Measurements from ENCODE around the gene PLA2G4E.

Gene PLA2G4E

DNA sequence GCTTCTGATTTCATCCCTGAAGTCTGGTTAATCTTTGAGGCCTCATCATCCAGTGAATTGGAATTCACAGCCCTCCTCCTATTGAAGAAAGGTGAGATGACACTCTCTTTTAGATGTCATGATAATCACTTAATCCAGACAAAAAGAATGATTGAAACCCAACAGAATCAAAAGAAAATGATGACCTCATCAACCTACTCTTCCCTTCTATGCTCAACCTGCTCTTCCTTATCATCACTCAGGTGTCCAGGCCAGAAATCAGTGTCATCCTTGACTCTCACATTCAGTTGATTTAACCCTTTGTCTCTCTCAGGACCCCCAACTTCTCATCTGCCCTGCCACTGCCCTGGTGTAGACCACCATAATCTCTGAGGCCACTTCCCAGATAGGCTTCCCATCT is 11.8 kb downstream of the PLA2G4E start:
- DNase-seq (ENCODE audit: low read depth, low spot score), result no peak
- Histone ChIP-seq H3K36me3 (ENCODE audit: insufficient read depth, insufficient read length, low read length) (no peaks in the 10 kb centered on the region), H3K9ac (ENCODE audit: insufficient read length, low read depth) (no peak overlapping the region), H3K4me1 (ENCODE audit: insufficient read depth, insufficient read length) (peaks cover 2% of the 10 kb centered on the region), H3K9me3 (ENCODE audit: insufficient read depth, low read length) (no peaks in the 10 kb centered on the region), H3K4me3 (ENCODE audit: insufficient read length, low read depth) (no peak overlapping the region), H3K27me3 (ENCODE audit: insufficient read depth, insufficient read length) (no peaks in the 10 kb centered on the region)
- TF ChIP-seq YY1 (IDR thresholded peaks at IDR 0.05; ENCODE audit: insufficient read depth, insufficient read length), result no peak
- TF ChIP-seq SUZ12 (IDR thresholded peaks at IDR 0.05; ENCODE audit: extremely low read depth, insufficient read depth, insufficient read length), result no peak
- no peak for TF ChIP-seq ZNF274 (IDR thresholded peaks at IDR 0.05; ENCODE audit: low read depth, low read length)

DNA sequence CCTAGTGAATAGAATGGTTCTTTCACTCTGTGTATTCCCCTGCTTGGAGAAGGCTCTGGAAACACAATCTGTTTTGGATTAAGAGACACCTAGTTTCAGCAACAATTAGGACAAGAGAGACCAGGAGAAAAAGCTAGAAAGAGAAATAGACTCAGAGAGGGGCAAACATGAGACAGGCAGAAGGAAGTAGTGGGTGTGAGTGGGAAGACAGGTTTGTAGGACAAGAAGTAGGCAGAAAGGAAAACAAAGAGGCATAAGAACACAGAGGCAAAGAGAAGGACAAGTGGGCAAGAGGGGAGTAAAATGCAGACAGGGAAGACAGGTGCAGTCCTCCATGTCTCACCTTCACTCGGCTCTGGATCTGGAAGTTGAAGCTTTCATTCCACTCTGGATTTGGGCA is 13.5 kb downstream of the PLA2G4E start:
- Histone ChIP-seq H3K4me1 (ENCODE audit: insufficient read depth, insufficient read length) (no peaks in the 10 kb centered on the region), H3K36me3 (ENCODE audit: insufficient read depth, insufficient read length, low read length) (no peaks in the 10 kb centered on the region), H3K9ac (ENCODE audit: insufficient read length, low read depth) (no peak overlapping the region), H3K9me3 (ENCODE audit: insufficient read depth, low read length) (no peaks in the 10 kb centered on the region), H3K4me3 (ENCODE audit: insufficient read length, low read depth) (no peak overlapping the region), H3K27me3 (ENCODE audit: insufficient read depth, insufficient read length) (no peaks in the 10 kb centered on the region)
- no peak for DNase-seq (ENCODE audit: low read depth, low spot score)
- TF ChIP-seq SUZ12 (IDR thresholded peaks at IDR 0.05; ENCODE audit: extremely low read depth, insufficient read depth, insufficient read length) (no peak), YY1 (IDR thresholded peaks at IDR 0.05; ENCODE audit: insufficient read depth, insufficient read length) (no peak), ZNF274 (IDR thresholded peaks at IDR 0.05; ENCODE audit: low read depth, low read length) (no peak)

DNA sequence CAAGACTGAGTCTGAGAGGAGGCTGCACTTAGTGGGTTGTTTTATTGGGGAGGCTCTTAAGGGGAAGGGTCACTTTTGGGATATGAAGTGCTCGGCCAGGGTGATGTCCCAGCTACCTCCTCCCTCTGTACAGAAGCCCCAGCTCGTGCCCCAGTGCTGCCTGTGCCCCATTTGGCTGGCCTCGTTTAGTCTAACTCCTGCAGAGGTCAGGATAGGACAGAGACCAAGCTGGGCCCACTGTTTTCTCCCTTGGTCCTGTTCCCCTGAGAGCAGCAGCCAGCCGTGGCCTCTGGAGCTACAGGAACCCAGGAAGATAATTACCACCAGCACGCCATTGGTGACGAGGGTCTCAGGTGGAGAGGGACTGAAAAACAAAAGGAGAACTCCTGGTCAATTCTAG is 18.5 kb downstream of the PLA2G4E start:
- no peaks in the 10 kb centered on the region for H3K27me3 ChIP-seq (ENCODE audit: insufficient read depth, insufficient read length)
- no peak overlapping the region for H3K4me3 ChIP-seq (ENCODE audit: insufficient read length, low read depth)
- H3K9ac ChIP-seq (ENCODE audit: insufficient read length, low read depth), result no peak overlapping the region
- no peak for DNase-seq (ENCODE audit: low read depth, low spot score)
- H3K4me1 ChIP-seq (ENCODE audit: insufficient read depth, insufficient read length), result no peaks in the 10 kb centered on the region
- TF ChIP-seq SUZ12 (IDR thresholded peaks at IDR 0.05; ENCODE audit: extremely low read depth, insufficient read depth, insufficient read length) (no peak), ZNF274 (IDR thresholded peaks at IDR 0.05; ENCODE audit: low read depth, low read length) (no peak), YY1 (IDR thresholded peaks at IDR 0.05; ENCODE audit: insufficient read depth, insufficient read length) (no peak)
- no peaks in the 10 kb centered on the region for H3K9me3 ChIP-seq (ENCODE audit: insufficient read depth, low read length)
- no peaks in the 10 kb centered on the region for H3K36me3 ChIP-seq (ENCODE audit: insufficient read depth, insufficient read length, low read length)

DNA sequence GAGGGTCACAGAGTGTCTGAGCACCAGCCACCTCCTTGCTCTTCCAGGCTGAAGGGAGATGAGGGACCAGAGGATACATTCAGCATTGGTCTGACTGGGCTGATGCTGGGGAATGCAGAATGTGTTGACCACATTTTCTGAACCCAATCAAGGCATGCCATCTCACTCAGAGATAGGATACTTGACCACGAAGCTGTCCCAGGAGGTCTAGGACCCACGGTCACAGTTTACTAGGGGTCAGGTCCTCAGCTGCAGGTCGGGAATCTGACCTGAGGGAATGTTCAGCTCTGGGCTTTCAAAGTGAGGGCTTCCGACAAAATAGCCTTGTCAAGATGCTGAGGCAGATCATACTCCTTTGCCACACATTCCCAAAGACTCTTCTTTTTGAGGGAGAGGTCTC is 19.6 kb downstream of the PLA2G4E start:
- H3K9me3 ChIP-seq (ENCODE audit: insufficient read depth, low read length), result no peaks in the 10 kb centered on the region
- H3K36me3 ChIP-seq (ENCODE audit: insufficient read depth, insufficient read length, low read length), result no peaks in the 10 kb centered on the region
- H3K9ac ChIP-seq (ENCODE audit: insufficient read length, low read depth), result no peak overlapping the region
- no peaks in the 10 kb centered on the region for H3K27me3 ChIP-seq (ENCODE audit: insufficient read depth, insufficient read length)
- TF ChIP-seq SUZ12 (IDR thresholded peaks at IDR 0.05; ENCODE audit: extremely low read depth, insufficient read depth, insufficient read length), result no peak
- TF ChIP-seq YY1 (IDR thresholded peaks at IDR 0.05; ENCODE audit: insufficient read depth, insufficient read length), result no peak
- no peak for TF ChIP-seq ZNF274 (IDR thresholded peaks at IDR 0.05; ENCODE audit: low read depth, low read length)
- DNase-seq (ENCODE audit: low read depth, low spot score), result no peak
- H3K4me1 ChIP-seq (ENCODE audit: insufficient read depth, insufficient read length), result no peaks in the 10 kb centered on the region
- H3K4me3 ChIP-seq (ENCODE audit: insufficient read length, low read depth), result no peak overlapping the region

DNA sequence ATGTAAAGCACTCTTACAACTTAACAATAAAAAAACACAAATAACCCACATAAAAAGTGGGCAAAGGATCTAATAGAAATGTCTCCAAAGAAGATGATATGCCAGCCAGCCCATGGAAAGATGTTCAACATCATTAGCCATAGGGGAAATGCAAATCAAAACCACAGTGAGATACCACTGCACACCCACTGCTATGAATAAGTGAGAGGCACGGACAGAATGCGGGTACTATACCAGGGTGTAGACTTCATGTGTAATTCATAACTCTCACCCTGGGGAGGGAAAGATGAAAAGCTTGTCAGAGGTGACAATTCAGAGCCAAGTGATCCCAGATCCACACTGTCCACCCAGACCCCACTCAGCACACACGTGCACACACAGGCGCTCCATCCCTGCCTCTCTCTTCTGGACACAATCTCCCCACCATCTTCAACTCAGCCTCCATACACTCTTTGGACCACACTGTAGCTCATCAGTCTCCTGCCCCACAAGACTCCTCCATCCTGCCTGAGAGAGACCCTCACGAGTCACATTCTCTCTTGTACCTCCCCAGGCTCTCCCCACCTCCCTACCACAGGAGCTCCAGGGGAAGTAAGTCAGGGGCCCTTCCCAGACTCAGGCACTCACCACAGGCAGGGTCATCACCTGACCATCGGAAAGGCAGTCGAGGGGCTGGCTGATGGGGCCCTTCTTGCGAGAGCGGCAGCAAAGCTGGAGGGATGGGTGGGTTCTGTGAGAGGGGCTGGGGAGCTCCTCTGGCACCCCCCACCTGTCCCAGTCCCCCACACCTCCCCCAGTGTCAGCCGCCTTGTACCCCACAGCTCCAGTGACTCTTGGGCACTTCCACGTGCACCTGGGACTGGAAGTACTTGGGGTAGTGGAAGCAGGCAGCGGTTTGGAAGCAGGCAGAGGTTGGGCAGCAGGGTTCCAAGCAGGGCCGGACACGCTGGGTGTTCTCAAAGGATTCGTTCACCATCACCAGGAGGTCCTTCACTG is 21.3 kb downstream of the PLA2G4E start:
- Histone ChIP-seq H3K36me3 (ENCODE audit: insufficient read depth, insufficient read length, low read length) (no peaks in the 10 kb centered on the region), H3K4me3 (ENCODE audit: insufficient read length, low read depth) (no peak overlapping the region), H3K27me3 (ENCODE audit: insufficient read depth, insufficient read length) (no peaks in the 10 kb centered on the region), H3K9ac (ENCODE audit: insufficient read length, low read depth) (no peak overlapping the region), H3K9me3 (ENCODE audit: insufficient read depth, low read length) (no peaks in the 10 kb centered on the region), H3K4me1 (ENCODE audit: insufficient read depth, insufficient read length) (no peaks in the 10 kb centered on the region)
- TF ChIP-seq YY1 (IDR thresholded peaks at IDR 0.05; ENCODE audit: insufficient read depth, insufficient read length), result no peak
- TF ChIP-seq SUZ12 (IDR thresholded peaks at IDR 0.05; ENCODE audit: extremely low read depth, insufficient read depth, insufficient read length), result no peak
- TF ChIP-seq ZNF274 (IDR thresholded peaks at IDR 0.05; ENCODE audit: low read depth, low read length), result no peak
- no peak for DNase-seq (ENCODE audit: low read depth, low spot score)

DNA sequence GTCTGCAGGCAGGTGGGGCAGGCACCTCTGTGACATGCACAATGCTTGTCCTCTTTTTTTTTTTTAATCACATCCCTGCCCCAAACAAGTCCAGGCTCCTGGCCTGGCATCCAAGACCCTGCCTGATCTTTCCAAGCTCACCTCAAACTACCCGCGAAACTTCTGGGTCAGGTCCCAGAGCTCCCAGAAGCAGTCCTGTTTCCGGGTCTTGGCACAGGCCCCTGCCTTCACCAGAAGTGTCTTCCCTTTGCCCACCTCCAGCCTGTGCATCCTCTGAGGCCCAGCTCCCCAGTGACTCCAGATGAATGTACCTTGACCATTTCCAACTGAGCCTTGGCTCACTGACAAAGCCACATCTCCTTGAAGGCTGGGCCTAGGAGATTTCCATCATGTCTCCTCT is 23.0 kb downstream of the PLA2G4E start:
- TF ChIP-seq ZNF274 (IDR thresholded peaks at IDR 0.05; ENCODE audit: low read depth, low read length) (no peak), SUZ12 (IDR thresholded peaks at IDR 0.05; ENCODE audit: extremely low read depth, insufficient read depth, insufficient read length) (no peak), YY1 (IDR thresholded peaks at IDR 0.05; ENCODE audit: insufficient read depth, insufficient read length) (no peak)
- no peaks in the 10 kb centered on the region for H3K36me3 ChIP-seq (ENCODE audit: insufficient read depth, insufficient read length, low read length)
- H3K4me3 ChIP-seq (ENCODE audit: insufficient read length, low read depth), result no peak overlapping the region
- H3K9me3 ChIP-seq (ENCODE audit: insufficient read depth, low read length), result no peaks in the 10 kb centered on the region
- no peak for DNase-seq (ENCODE audit: low read depth, low spot score)
- H3K27me3 ChIP-seq (ENCODE audit: insufficient read depth, insufficient read length), result no peaks in the 10 kb centered on the region
- H3K9ac ChIP-seq (ENCODE audit: insufficient read length, low read depth), result no peak overlapping the region
- H3K4me1 ChIP-seq (ENCODE audit: insufficient read depth, insufficient read length), result no peaks in the 10 kb centered on the region

DNA sequence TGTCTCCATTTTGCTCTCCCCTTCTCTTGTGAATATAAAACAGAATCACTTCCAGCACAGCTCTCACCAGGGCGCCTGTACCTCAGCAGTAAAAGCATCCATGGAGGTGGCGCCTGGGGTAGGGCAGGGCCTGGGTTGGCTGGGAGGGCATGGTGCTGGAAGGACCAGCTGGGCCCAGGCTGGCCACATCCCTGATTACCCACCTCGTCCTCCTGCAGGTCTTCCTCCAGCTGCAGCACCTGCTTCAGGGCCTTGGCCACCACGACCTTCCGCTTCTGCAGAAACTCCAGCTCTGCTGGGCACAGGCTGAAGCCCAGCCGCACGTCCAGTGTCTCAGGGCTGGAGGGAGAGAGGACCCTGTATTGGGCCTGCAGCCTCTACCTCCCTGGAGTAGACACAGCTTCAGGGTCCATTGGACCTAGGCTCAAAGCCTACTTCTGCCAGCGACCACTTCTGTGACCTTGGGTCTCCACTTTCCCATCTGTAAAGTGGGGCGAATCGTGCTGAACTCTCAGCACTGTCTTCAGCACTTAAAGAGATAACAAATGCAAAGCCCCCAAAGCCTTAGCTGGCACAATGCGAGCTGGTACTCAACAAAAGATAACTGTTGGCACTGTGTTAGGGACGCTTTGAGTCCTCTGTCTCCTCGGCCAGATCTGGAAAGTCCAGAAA is 23.8 kb downstream of the PLA2G4E start:
- no peak for DNase-seq (ENCODE audit: low read depth, low spot score)
- Histone ChIP-seq H3K27me3 (ENCODE audit: insufficient read depth, insufficient read length) (no peaks in the 10 kb centered on the region), H3K9me3 (ENCODE audit: insufficient read depth, low read length) (no peaks in the 10 kb centered on the region), H3K4me1 (ENCODE audit: insufficient read depth, insufficient read length) (no peaks in the 10 kb centered on the region), H3K36me3 (ENCODE audit: insufficient read depth, insufficient read length, low read length) (no peaks in the 10 kb centered on the region), H3K4me3 (ENCODE audit: insufficient read length, low read depth) (no peak overlapping the region), H3K9ac (ENCODE audit: insufficient read length, low read depth) (no peak overlapping the region)
- TF ChIP-seq SUZ12 (IDR thresholded peaks at IDR 0.05; ENCODE audit: extremely low read depth, insufficient read depth, insufficient read length), result no peak
- TF ChIP-seq ZNF274 (IDR thresholded peaks at IDR 0.05; ENCODE audit: low read depth, low read length), result no peak
- no peak for TF ChIP-seq YY1 (IDR thresholded peaks at IDR 0.05; ENCODE audit: insufficient read depth, insufficient read length)

Measured in NT2/D1 (cell line).